ENCODE measurements around the gene BPIFB6. TPM values are rescaled to one million over a fixed set of nuclear protein-coding genes. Genes with fewer than 3 reads are reported as not detected.

BPIFB6 gene
- total RNA-seq, 1 donor from 2014 or later = not detected

Other genes with a start within 250 kb of the BPIFB6 start
- gene MAPRE1, start 211.7 kb upstream of the BPIFB6 start, total RNA-seq = 74.6 TPM
- gene EFCAB8, start 172.7 kb upstream of the BPIFB6 start, total RNA-seq = not detected
- gene SUN5, start 27.2 kb upstream of the BPIFB6 start, total RNA-seq = not detected
- gene BPIFB2, start 23.9 kb upstream of the BPIFB6 start, total RNA-seq = not detected
- gene BPIFB3, start 22.3 kb downstream of the BPIFB6 start, total RNA-seq = not detected
- not detected for gene BPIFB4, start 48.0 kb downstream of the BPIFB6 start, total RNA-seq
- not detected for gene BPIFA2, start 136.5 kb downstream of the BPIFB6 start, total RNA-seq
- gene BPIFA3, start 185.7 kb downstream of the BPIFB6 start, total RNA-seq = not detected
- gene BPIFA1, start 204.3 kb downstream of the BPIFB6 start, total RNA-seq = not detected